Prostate gland (tissue), 2 donors: Measurements from ENCODE around the gene PCSK6.

ENCODE experiments used
- CTCF ChIP-seq, 4 experiments: fragments of 200-600 bp in 2 of 4; fragments of 450-650 bp in 2 of 4; sonication (generic) in 2 of 4; IDR thresholded peaks; 1 replicate in 3 of 4; 2 replicates in 1 of 4; pipeline ENCODE4 v1.5.1; 2016 to 2019; ENCODE audit warnings: antibody characterized with exemption in 4 of 4, mild to moderate bottlenecking in 2 of 4, moderate library complexity in 2 of 4
- POLR2AphosphoS5 ChIP-seq: sonication (generic); formaldehyde crosslinking; IDR thresholded peaks from one replicate; pipeline ENCODE4 v1.6.1; 2017; ENCODE audit warnings: antibody characterized with exemption

GRCh38 chr15:101466188-101466587 is 23.3 kb downstream of the PCSK6 start:
- TF ChIP-seq CTCF (IDR thresholded peaks at IDR 0.05) (no peak), POLR2AphosphoS5 (no peak)
